SK-N-SH treated with all-trans-retinoic acid at 6 μM for 48 hours (cell line): ENCODE measurements around the gene ANKIB1.
"Not testable (repeated sequence)": the region's sequence is repeated elsewhere in the genome, so short reads cannot be mapped to it uniquely, and the experiment has no call there.

Experiments used
- ATAC-seq: fragments of 200-7000 bp; cut with Tn5 transposase; 3 replicates; pipeline ENCODE4 v1.9.1; 2020; ENCODE audit warnings: mild to moderate bottlenecking, moderate library complexity
- ARNTL ChIP-seq: fragments of 450-650 bp; formaldehyde crosslinking; IDR thresholded peaks from 2 replicates; pipeline ENCODE4 v1.5.0; 2020; ENCODE audit warnings: low read depth, mild to moderate bottlenecking, moderate library complexity, borderline replicate concordance
- BACH2 ChIP-seq: fragments of 250-450 bp; sonication (Bioruptor Pico); IDR thresholded peaks from 2 replicates; pipeline ENCODE4 v1.9.0; 2021; ENCODE audit warnings: mild to moderate bottlenecking, borderline replicate concordance
- CSDC2 ChIP-seq: fragments of 250-450 bp; sonication (Bioruptor Pico); IDR thresholded peaks from 2 replicates; pipeline ENCODE4 v1.5.0; 2020; ENCODE audit warnings: mild to moderate bottlenecking, moderate library complexity
- ESRRG ChIP-seq: fragments of 250-450 bp; sonication (Bioruptor Pico); IDR thresholded peaks from 2 replicates; pipeline ENCODE4 v1.6.1; 2021; ENCODE audit warnings: mild to moderate bottlenecking
- GLIS3 ChIP-seq: fragments of 250-450 bp; sonication (Bioruptor Pico); IDR thresholded peaks from 2 replicates; pipeline ENCODE4 v1.5.0; 2020; ENCODE audit warnings: mild to moderate bottlenecking, moderate library complexity
- ISL1 ChIP-seq: fragments of 250-450 bp; sonication (Bioruptor Pico); IDR thresholded peaks from 2 replicates; pipeline ENCODE4 v2.1.2; 2022; ENCODE audit warnings: mild to moderate bottlenecking, moderate library complexity
- OSR1 ChIP-seq: fragments of 250-450 bp; sonication (Bioruptor Pico); IDR thresholded peaks from 2 replicates; pipeline ENCODE4 v1.8.0; 2022; ENCODE audit warnings: moderate library complexity, mild to moderate bottlenecking, inconsistent platforms
- PATZ1 ChIP-seq: fragments of 250-450 bp; sonication (Bioruptor Pico); IDR thresholded peaks from 2 replicates; pipeline ENCODE4 v1.8.0; 2020; ENCODE audit warnings: mild to moderate bottlenecking, moderate library complexity, borderline replicate concordance
- PPARA ChIP-seq: fragments of 250-450 bp; sonication (Bioruptor Pico); IDR thresholded peaks from 2 replicates; pipeline ENCODE4 v1.5.0; 2020; ENCODE audit warnings: mild to moderate bottlenecking, borderline replicate concordance
- RARB ChIP-seq: fragments of 250-450 bp; sonication (Bioruptor Pico); IDR thresholded peaks from 2 replicates; pipeline ENCODE4 v1.8.0; 2021; ENCODE audit warnings: mild to moderate bottlenecking, moderate library complexity
- SNAI2 ChIP-seq: fragments of 250-450 bp; sonication (Bioruptor Pico); IDR thresholded peaks from 2 replicates; pipeline ENCODE4 v1.5.0; 2020; ENCODE audit warnings: mild to moderate bottlenecking, moderate library complexity
- TOX ChIP-seq: fragments of 250-450 bp; sonication (Bioruptor Pico); IDR thresholded peaks from 2 replicates; pipeline ENCODE4 v1.8.0; 2021; ENCODE audit warnings: mild to moderate bottlenecking, moderate library complexity, borderline replicate concordance
- ZC3H10 ChIP-seq: fragments of 250-450 bp; sonication (Bioruptor Pico); IDR thresholded peaks from 2 replicates; pipeline ENCODE4 v1.5.1; 2021; ENCODE audit warnings: mild to moderate bottlenecking, moderate library complexity
- ZFP3 ChIP-seq: fragments of 250-450 bp; sonication (Bioruptor Pico); IDR thresholded peaks from 2 replicates; pipeline ENCODE4 v1.5.0; 2020; ENCODE audit warnings: mild to moderate bottlenecking, moderate library complexity
- ZFP30 ChIP-seq: fragments of 450-650 bp; formaldehyde crosslinking; IDR thresholded peaks from 2 replicates; pipeline ENCODE4 v1.5.0; 2022; ENCODE audit warnings: mild to moderate bottlenecking, moderate library complexity
- ZNF565 ChIP-seq: fragments of 450-650 bp; formaldehyde crosslinking; conservative IDR thresholded peaks from 2 replicates; pipeline ENCODE4 v1.5.0; 2020; ENCODE audit warnings: low read depth, mild to moderate bottlenecking, moderate library complexity
- ZNF70 ChIP-seq: fragments of 450-650 bp; formaldehyde crosslinking; IDR thresholded peaks from 2 replicates; pipeline ENCODE4 v1.5.0; 2020; ENCODE audit warnings: mild to moderate bottlenecking, moderate library complexity
- ZNF8 ChIP-seq: fragments of 450-650 bp; formaldehyde crosslinking; IDR thresholded peaks from 2 replicates; pipeline ENCODE4 v1.5.0; 2020; ENCODE audit warnings: mild to moderate bottlenecking, moderate library complexity
- TF ChIP-seq, protein P1 (sequence below): fragments of 250-450 bp; sonication (Bioruptor Pico); IDR thresholded peaks from 2 replicates; pipeline ENCODE4 v1.5.1; 2021; ENCODE audit warnings: mild to moderate bottlenecking, moderate library complexity
- TF ChIP-seq, protein P2 (sequence below): fragments of 250-450 bp; sonication (Bioruptor Pico); IDR thresholded peaks from 2 replicates; pipeline ENCODE4 v1.5.1; 2020; ENCODE audit warnings: low read depth, mild to moderate bottlenecking, moderate library complexity
- TF ChIP-seq, protein P3 (sequence below): fragments of 250-450 bp; sonication (Bioruptor Pico); IDR thresholded peaks from 2 replicates; pipeline ENCODE4 v1.8.0; 2021; ENCODE audit warnings: low read depth, mild to moderate bottlenecking, moderate library complexity, borderline replicate concordance

ANKIB1 gene

DNA sequence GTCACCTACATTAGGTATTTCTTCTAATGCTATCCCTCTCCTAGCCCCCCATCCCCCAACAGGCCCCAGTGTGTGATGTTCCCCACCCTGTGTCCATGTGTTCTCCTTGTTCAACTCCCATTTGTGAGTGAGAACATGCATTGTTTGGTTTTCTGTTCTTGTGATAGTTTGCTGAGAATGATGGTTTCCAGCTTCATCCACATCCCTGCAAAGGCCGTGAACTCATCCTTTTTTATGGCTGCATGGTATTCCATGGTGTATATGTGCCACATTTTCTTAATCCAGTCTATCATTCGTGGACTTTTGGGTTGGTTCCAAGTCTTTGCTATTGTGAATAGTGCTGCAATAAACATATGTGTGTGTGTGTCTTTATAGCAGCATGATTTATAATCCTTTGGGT is 113.4 kb downstream of the ANKIB1 start:
- not testable (repeated sequence) for ATAC-seq

- TF ChIP-seq ZFP3 (CRISPR knock-in tag) (no peak), ESRRG (CRISPR knock-in tag) (no peak), OSR1 (no peak)
- ATAC-seq, result peak; percentile 63
These were observed 114.0 kb downstream of the ANKIB1 start for GRCh38 chr7:92359801-92360200.

GRCh38 chr7:92360387-92360786 is 114.6 kb downstream of the ANKIB1 start:
- peak; percentile 18; the same call in 2 of the 3 replicates for ATAC-seq
- TF ChIP-seq SNAI2 (CRISPR knock-in tag) (no peak), ZC3H10 (no peak), ARNTL (CRISPR knock-in tag) (no peak), RARB (CRISPR knock-in tag) (no peak), OSR1 (no peak), CSDC2 (CRISPR knock-in tag) (no peak), ZNF565 (no peak), ZNF70 (CRISPR knock-in tag) (no peak), PATZ1 (CRISPR knock-in tag) (no peak), ZFP30 (no peak), PPARA (CRISPR knock-in tag) (no peak), ZFP3 (CRISPR knock-in tag) (no peak), GLIS3 (CRISPR knock-in tag) (no peak)
- TF ChIP-seq, protein P1, sequence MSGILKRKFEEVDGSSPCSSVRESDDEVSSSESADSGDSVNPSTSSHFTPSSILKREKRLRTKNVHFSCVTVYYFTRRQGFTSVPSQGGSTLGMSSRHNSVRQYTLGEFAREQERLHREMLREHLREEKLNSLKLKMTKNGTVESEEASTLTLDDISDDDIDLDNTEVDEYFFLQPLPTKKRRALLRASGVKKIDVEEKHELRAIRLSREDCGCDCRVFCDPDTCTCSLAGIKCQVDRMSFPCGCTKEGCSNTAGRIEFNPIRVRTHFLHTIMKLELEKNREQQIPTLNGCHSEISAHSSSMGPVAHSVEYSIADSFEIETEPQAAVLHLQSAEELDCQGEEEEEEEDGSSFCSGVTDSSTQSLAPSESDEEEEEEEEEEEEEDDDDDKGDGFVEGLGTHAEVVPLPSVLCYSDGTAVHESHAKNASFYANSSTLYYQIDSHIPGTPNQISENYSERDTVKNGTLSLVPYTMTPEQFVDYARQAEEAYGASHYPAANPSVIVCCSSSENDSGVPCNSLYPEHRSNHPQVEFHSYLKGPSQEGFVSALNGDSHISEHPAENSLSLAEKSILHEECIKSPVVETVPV (CRISPR knock-in tag), result no peak
- TF ChIP-seq, protein P2, sequence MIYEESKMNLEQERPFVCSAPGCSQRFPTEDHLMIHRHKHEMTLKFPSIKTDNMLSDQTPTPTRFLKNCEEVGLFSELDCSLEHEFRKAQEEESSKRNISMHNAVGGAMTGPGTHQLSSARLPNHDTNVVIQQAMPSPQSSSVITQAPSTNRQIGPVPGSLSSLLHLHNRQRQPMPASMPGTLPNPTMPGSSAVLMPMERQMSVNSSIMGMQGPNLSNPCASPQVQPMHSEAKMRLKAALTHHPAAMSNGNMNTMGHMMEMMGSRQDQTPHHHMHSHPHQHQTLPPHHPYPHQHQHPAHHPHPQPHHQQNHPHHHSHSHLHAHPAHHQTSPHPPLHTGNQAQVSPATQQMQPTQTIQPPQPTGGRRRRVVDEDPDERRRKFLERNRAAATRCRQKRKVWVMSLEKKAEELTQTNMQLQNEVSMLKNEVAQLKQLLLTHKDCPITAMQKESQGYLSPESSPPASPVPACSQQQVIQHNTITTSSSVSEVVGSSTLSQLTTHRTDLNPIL (CRISPR knock-in tag), result no peak
- TF ChIP-seq, protein P3, sequence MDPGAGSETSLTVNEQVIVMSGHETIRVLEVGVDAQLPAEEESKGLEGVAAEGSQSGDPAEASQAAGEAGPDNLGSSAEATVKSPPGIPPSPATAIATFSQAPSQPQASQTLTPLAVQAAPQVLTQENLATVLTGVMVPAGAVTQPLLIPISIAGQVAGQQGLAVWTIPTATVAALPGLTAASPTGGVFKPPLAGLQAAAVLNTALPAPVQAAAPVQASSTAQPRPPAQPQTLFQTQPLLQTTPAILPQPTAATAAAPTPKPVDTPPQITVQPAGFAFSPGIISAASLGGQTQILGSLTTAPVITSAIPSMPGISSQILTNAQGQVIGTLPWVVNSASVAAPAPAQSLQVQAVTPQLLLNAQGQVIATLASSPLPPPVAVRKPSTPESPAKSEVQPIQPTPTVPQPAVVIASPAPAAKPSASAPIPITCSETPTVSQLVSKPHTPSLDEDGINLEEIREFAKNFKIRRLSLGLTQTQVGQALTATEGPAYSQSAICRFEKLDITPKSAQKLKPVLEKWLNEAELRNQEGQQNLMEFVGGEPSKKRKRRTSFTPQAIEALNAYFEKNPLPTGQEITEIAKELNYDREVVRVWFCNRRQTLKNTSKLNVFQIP (CRISPR knock-in tag), result no peak

DNA sequence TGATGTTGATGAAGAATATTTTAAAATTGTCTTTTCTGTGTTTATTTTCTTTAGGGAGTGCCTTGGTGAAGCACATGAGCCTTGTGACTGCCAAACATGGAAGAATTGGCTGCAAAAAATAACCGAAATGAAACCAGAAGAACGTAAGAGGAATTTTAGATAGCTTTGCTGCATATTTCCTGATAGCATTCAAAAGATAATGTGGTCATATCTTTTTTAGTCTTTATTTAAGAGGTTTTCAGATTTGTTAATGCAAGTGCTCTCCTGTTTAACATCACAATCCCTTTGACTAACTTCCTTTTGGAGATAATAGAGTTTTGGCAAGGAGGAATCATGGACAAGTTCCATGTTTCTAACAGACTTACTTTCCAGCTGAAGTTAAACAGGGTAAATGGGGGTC is 116.4 kb downstream of the ANKIB1 start:
- TF ChIP-seq ISL1 (CRISPR knock-in tag), result peak; percentile 64
- no peak for TF ChIP-seq GLIS3 (CRISPR knock-in tag)
- TF ChIP-seq, protein P2 (CRISPR knock-in tag), result no peak
- ATAC-seq, result no peak

DNA sequence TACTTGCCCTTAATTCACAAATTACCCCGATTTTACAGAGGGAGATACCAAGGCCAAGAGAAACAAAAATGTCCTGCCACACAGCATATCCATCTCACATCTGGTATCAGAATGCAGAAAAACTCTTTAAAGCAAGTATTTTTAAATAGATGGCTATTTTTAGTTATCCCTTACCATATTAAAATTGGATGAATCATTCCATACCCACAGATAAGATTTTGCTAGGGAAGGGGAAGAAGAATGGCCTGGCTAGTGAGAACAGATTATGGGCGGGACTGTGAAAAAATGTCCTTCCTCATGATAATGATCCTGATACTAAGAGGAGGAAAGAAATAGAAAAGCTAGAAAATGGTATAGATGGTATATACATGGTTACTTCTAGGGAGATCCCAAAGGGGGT is 121.0 kb downstream of the ANKIB1 start:
- TF ChIP-seq ZNF565 (no peak), ZNF70 (CRISPR knock-in tag) (no peak), SNAI2 (CRISPR knock-in tag) (no peak), BACH2 (CRISPR knock-in tag) (no peak), ARNTL (CRISPR knock-in tag) (no peak), TOX (CRISPR knock-in tag) (no peak), ZNF8 (CRISPR knock-in tag) (no peak)
- peak; percentile 25; the same call in 1 of the 3 replicates for ATAC-seq
